Activated naive CD4-positive, alpha-beta T cell treated with anti-CD3 and anti-CD28 coated beads, Interleukin-2, amount 50 U/mL, for 72 hours (primary cell): ENCODE results near the gene DLG1. TPM values are rescaled to one million over a fixed set of nuclear protein-coding genes. Genes with fewer than 3 reads are reported as not detected.
A peak's percentile ranks its signal among the peaks of the same experiment; 100 is the strongest.

ENCODE experiments used
- ATAC-seq, 2 donors: fragments of 150-1000 bp; cut with Tn5 transposase; 2 replicates each; pipeline ENCODE4 v1.10.0; 2021; ENCODE audit warnings: mild to moderate bottlenecking in 2 of 2, moderate library complexity in 2 of 2
- DNase-seq, 2 donors: peaks; one replicate each; pipeline ENCODE4 v3.0.0; 2021 to 2022; ENCODE audit warnings: low spot score in 2 of 2
- H3K27ac Mint-ChIP-seq, 2 donors: one replicate each; pipeline ENCODE4 v1.8.0; 2022; ENCODE audit warnings: mild to moderate bottlenecking in 2 of 2, mixed read lengths in 2 of 2
- H3K36me3 Mint-ChIP-seq, 2 donors: one replicate each; pipeline ENCODE4 v1.8.0; 2022; ENCODE audit warnings: mixed read lengths in 2 of 2
- H3K9me3 Mint-ChIP-seq, 2 donors: one replicate each; pipeline ENCODE4 v1.8.0; 2022; ENCODE audit warnings: mixed read lengths in 2 of 2
- total RNA-seq, 2 donors: library from RNA; stranded (reverse); gene quantifications; one replicate each; pipeline ENCODE4 v1.2.3, GENCODE V29; 2022

DLG1 gene
- total RNA-seq, 2 donors from 2014 or later = 76.3 to 119 TPM

GRCh38 chr3:197022405-197023231 lies 275.8 kb downstream of the DLG1 start:
- peak in 1 of 2 donors; percentile 44 for DNase-seq
- ATAC-seq = no peak
- Mint-ChIP-seq H3K27ac (no peak overlapping the region), H3K9me3 (no peaks in the 10 kb centered on the region), H3K36me3 (no peaks in the 10 kb centered on the region)

- Mint-ChIP-seq H3K27ac (no peak overlapping the region), H3K9me3 (no peaks in the 10 kb centered on the region), H3K36me3 (no peaks in the 10 kb centered on the region)
- ATAC-seq (no peak), DNase-seq (no peak)
Observed at GRCh38 chr3:197021729-197022404, 276.5 kb downstream of the DLG1 start.

GRCh38 chr3:197021231-197021630 lies 277.2 kb downstream of the DLG1 start:
- H3K36me3 Mint-ChIP-seq = no peaks in the 10 kb centered on the region
- DNase-seq (peak in 1 of 2 donors; percentile 44), ATAC-seq (no peak)
- peak overlapping the region in 1 of 2 donors; percentile 77 for H3K27ac Mint-ChIP-seq
- H3K9me3 Mint-ChIP-seq = no peaks in the 10 kb centered on the region

- Mint-ChIP-seq H3K27ac (no peak overlapping the region), H3K9me3 (no peaks in the 10 kb centered on the region), H3K36me3 (no peaks in the 10 kb centered on the region)
- ATAC-seq = no peak
- DNase-seq = no peak
Observed at GRCh38 chr3:197019535-197019934, 278.9 kb downstream of the DLG1 start.

GRCh38 chr3:197019021-197019420 lies 279.4 kb downstream of the DLG1 start:
- DNase-seq (no peak), ATAC-seq (no peak)
- Mint-ChIP-seq H3K27ac (no peak overlapping the region), H3K36me3 (no peaks in the 10 kb centered on the region), H3K9me3 (no peaks in the 10 kb centered on the region)

GRCh38 chr3:197017003-197017402 lies 281.4 kb downstream of the DLG1 start:
- Mint-ChIP-seq H3K36me3 (no peaks in the 10 kb centered on the region), H3K9me3 (no peaks in the 10 kb centered on the region), H3K27ac (no peak overlapping the region)
- no peak for ATAC-seq
- DNase-seq = no peak

- no peaks in the 10 kb centered on the region for H3K36me3 Mint-ChIP-seq
- H3K9me3 Mint-ChIP-seq = no peaks in the 10 kb centered on the region
- DNase-seq (no peak), ATAC-seq (peak in 1 of 2 donors; percentile 3)
- peak overlapping the region in 1 of 2 donors; percentile 45 for H3K27ac Mint-ChIP-seq
Observed at GRCh38 chr3:197015790-197016736, 282.3 kb downstream of the DLG1 start.

GRCh38 chr3:197014942-197015575 lies 283.4 kb downstream of the DLG1 start:
- no peaks in the 10 kb centered on the region for H3K36me3 Mint-ChIP-seq
- DNase-seq (no peak), ATAC-seq (no peak)
- H3K27ac Mint-ChIP-seq = no peak overlapping the region
- H3K9me3 Mint-ChIP-seq = no peaks in the 10 kb centered on the region

GRCh38 chr3:197014024-197014423 lies 284.4 kb downstream of the DLG1 start:
- Mint-ChIP-seq H3K9me3 (no peaks in the 10 kb centered on the region), H3K36me3 (no peaks in the 10 kb centered on the region), H3K27ac (no peak overlapping the region)
- DNase-seq (no peak), ATAC-seq (no peak)

GRCh38 chr3:197012540-197012883 lies 285.9 kb downstream of the DLG1 start:
- no peak for ATAC-seq
- no peak for DNase-seq
- Mint-ChIP-seq H3K9me3 (no peaks in the 10 kb centered on the region), H3K27ac (no peak overlapping the region), H3K36me3 (no peaks in the 10 kb centered on the region)

GRCh38 chr3:197011780-197012539 lies 286.5 kb downstream of the DLG1 start:
- no peak overlapping the region for H3K27ac Mint-ChIP-seq
- DNase-seq = no peak
- no peak for ATAC-seq
- H3K36me3 Mint-ChIP-seq = no peaks in the 10 kb centered on the region
- no peaks in the 10 kb centered on the region for H3K9me3 Mint-ChIP-seq

GRCh38 chr3:197010556-197011351 lies 287.7 kb downstream of the DLG1 start:
- no peaks in the 10 kb centered on the region for H3K9me3 Mint-ChIP-seq

GRCh38 chr3:197009532-197010019 lies 288.8 kb downstream of the DLG1 start:
- DNase-seq = no peak
- ATAC-seq = no peak
- Mint-ChIP-seq H3K9me3 (no peaks in the 10 kb centered on the region), H3K27ac (no peak overlapping the region), H3K36me3 (peaks cover 0 to 5% of the 10 kb centered on the region in 2 donors)

More at GRCh38 chr3:197010556-197011351, 287.7 kb downstream of the DLG1 start:
- ATAC-seq = no peak
- no peak overlapping the region for H3K27ac Mint-ChIP-seq
- H3K36me3 Mint-ChIP-seq = no peaks in the 10 kb centered on the region
- no peak for DNase-seq

- no peak for ATAC-seq
- Mint-ChIP-seq H3K36me3 (peaks cover 0 to 9% of the 10 kb centered on the region in 2 donors), H3K9me3 (no peaks in the 10 kb centered on the region), H3K27ac (no peak overlapping the region)
- DNase-seq = no peak
Observed at GRCh38 chr3:197008436-197009209, 289.8 kb downstream of the DLG1 start.
